Mammary epithelial cell (primary cell): ENCODE data around the gene BCDIN3D.

Experiments
- CTCF ChIP-seq, 2 donors: IDR thresholded peaks in 1 of 2; conservative IDR thresholded peaks in 1 of 2; 2 replicates each; pipeline ENCODE4 v1.5.1; 2011 to 2012; ENCODE audit warnings: inconsistent platforms in 2 of 2, low read length in 2 of 2, mild to moderate bottlenecking in 2 of 2, control low read depth in 1 of 2, low read depth in 1 of 2; ENCODE audit not compliant: insufficient read depth in 1 of 2; ENCODE audit errors: extremely low read depth in 1 of 2
- EZH2 ChIP-seq: IDR thresholded peaks from 2 replicates; pipeline ENCODE4 v1.6.1; 2012; ENCODE audit warnings: low read length, inconsistent platforms, borderline replicate concordance

DNA sequence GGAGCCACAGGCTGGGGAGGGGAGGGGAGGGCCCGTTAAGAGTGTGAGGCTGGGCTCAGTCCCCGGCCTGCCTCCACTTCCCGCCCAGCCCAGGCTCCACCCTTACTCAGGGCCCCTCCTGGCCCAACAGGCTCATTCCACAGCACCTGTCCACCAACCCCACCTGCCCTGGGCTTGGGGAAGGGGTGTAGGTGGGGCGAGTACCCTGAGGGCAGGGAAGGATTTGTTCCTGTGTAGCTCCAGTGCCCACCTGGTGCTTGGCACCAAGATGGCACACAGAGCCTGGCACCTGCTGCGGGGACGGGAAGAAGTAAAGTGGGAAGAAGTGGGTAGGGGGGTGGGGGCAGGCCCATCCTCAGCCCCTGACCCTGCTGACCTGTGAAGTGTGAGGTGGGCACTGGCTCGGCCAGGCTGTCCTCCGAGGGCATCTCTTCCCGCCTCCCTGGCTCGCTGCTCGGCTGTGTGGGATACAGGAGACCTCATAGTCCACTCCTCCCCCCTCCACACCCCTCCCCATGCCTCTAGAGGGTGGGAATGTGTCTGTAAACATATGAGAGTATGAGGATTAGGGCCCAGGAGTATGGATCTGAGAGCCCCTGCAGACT lies 49.8 kb downstream of the BCDIN3D start:
- no peak for TF ChIP-seq EZH2
- no peak for TF ChIP-seq CTCF (conservative IDR thresholded peaks at IDR 0.05 in 1 of 2, IDR thresholded peaks at IDR 0.05 in 1 of 2; ENCODE audit: extremely low read depth in 1 of 2, insufficient read depth in 1 of 2, low read depth in 1 of 2, low read length in 2 of 2)
